ENCODE measurements around the gene TOMT.
"Not testable (repeated sequence)": the region's sequence is repeated elsewhere in the genome, so short reads cannot be mapped to it uniquely, and the experiment has no call there.

TOMT gene

DNA sequence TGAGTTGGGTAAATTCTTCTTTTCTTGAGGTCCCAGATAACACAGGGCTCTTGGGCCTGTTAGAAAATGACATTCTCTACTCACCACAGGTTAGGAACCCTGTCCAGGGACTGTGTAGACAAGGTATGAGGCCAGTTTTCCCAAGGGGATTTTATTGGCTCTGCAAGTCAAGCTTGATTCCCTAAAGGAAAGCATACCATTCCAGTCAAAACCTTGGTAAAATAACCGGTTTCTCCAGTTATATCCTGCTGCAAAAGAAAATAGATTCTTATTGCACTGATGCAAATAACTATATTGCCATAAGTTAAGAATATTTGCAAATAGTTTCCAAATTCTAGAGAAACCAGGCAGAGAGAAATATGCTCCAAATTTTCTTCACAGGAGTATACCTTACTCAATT is 20.2 kb downstream of the TOMT start:
- no peak overlapping the region for H3K27ac ChIP-seq
- no peak for TF ChIP-seq ZFX (IDR thresholded peaks at IDR 0.05)
- TF ChIP-seq, protein P1, sequence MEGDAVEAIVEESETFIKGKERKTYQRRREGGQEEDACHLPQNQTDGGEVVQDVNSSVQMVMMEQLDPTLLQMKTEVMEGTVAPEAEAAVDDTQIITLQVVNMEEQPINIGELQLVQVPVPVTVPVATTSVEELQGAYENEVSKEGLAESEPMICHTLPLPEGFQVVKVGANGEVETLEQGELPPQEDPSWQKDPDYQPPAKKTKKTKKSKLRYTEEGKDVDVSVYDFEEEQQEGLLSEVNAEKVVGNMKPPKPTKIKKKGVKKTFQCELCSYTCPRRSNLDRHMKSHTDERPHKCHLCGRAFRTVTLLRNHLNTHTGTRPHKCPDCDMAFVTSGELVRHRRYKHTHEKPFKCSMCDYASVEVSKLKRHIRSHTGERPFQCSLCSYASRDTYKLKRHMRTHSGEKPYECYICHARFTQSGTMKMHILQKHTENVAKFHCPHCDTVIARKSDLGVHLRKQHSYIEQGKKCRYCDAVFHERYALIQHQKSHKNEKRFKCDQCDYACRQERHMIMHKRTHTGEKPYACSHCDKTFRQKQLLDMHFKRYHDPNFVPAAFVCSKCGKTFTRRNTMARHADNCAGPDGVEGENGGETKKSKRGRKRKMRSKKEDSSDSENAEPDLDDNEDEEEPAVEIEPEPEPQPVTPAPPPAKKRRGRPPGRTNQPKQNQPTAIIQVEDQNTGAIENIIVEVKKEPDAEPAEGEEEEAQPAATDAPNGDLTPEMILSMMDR (conservative IDR thresholded peaks at IDR 0.05), result no peak

DNA sequence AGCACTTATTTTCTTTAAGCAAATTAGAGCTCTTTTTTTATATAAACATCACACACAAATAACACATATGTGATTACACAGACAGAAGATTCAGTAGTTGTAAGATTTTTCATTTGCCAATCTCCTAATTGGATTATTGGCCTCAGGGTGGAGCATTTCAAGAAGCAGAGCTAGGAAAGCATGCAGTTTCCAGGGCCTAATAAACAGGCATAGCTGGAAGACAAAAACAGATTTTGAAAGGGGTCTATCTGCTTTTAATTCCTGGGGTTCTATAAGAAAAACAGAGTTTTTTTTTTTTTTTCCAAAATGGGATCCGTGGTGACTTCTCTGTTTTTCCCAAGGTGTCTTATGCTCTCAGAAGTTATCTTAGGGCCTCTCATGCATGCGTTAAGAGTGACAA is 22.2 kb downstream of the TOMT start:
- H3K27ac ChIP-seq, result no peak overlapping the region
- no peak for TF ChIP-seq ZFX (IDR thresholded peaks at IDR 0.05)
- TF ChIP-seq, protein P1 (conservative IDR thresholded peaks at IDR 0.05), result no peak

DNA sequence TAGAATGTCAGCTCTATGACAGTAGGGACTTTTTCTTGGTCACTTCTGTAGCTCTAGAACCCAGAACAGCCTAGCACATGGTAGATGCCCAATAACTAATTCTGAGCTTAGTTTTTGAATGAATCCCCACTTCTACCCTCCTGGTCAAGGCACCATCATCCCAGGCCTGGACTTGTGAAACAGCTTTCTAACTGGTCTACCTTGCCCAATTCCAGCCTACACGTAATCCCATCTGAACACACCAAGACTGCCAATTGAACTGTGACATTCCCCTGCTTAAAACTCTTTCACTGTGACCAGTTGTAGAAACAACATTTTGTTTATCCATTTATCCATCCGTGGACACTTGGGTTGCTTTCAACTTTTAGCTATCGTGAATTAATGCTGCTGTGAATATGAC is 23.7 kb downstream of the TOMT start:
- no peak for TF ChIP-seq ZFX (IDR thresholded peaks at IDR 0.05)
- TF ChIP-seq, protein P1 (conservative IDR thresholded peaks at IDR 0.05), result no peak
- H3K27ac ChIP-seq, result no peak overlapping the region

DNA sequence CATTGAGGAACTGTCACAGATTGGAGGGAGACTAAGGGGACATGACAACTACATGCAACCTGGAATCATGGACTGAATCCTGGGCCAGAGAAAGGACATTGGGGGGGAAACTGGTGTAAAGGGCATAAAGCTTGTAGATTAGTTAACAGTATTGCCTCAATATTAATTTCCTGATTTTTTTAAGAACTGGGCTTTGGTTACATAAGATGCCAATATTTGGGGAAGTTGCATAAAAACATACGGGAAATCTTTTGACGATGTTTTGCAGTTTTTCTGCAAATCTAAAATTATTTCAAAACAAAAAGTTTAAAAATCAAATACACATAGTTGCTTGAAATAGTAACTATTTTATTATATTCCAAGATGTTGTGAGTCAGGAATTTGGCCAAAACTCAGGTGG is 26.9 kb downstream of the TOMT start:
- no peak for TF ChIP-seq ZFX (IDR thresholded peaks at IDR 0.05)
- TF ChIP-seq, protein P1 (conservative IDR thresholded peaks at IDR 0.05), result no peak
- H3K27ac ChIP-seq, result no peak overlapping the region

DNA sequence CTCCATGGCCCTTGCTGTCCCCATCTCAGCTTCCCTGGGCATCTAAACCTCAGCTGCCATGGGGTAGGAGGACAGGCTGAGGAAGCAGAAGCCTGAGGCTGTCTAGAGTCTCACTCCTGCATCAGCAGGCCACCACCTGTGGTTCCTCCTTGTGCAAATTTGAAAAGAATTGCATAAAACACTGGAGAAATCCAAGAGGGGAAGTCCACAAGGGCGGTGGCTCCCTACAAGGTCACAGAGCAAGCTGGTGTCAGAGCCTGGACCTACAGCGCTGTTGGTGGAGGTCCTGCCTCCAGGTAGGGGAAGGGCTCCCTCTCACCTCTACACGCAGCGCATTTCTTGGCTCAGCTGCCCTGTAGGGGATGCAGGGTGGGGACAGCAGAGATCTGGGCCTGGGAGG is 29.7 kb downstream of the TOMT start, which contains the start of gene FOLR3:
TSS of gene FOLR3 (plus strand) at position 253 of the 400 bp plus-strand sequence. CDS start 228 bp downstream, outside the sequence.
- H3K27ac ChIP-seq, result not testable (repeated sequence)

DNA sequence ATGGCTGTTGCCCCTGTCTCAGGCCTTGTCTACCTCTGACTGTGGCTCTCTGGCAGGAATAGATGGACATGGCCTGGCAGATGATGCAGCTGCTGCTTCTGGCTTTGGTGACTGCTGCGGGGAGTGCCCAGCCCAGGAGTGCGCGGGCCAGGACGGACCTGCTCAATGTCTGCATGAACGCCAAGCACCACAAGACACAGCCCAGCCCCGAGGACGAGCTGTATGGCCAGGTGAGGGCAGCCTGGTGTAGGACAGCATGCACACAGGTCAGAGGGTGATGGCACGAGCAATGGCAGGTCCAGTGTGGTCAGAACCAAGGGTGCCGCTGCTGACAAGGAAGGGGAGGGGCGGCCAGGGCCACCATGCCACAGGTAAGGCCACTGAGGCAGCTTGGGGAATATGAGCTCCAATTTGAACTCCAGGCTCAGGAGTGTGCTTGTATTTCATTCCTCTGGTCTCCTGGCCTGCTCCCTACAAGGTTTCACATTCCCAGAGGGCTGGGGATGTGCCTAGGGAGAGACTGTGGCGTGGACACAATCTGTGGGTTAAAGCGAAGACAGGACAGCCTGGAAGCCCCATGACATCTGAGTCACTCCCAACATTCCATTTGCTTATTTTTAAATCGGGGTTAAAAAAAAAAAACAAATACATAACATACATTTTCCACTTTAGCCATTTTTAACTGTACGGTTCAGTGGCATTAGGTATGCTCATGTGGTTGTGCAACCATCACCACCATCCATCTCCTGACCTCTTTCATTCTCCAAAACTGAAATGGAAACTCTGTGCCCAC is 30.4 kb downstream of the TOMT start:
- no peak overlapping the region for H3K27ac ChIP-seq
- no peak for TF ChIP-seq ZFX (IDR thresholded peaks at IDR 0.05)
- TF ChIP-seq, protein P1 (conservative IDR thresholded peaks at IDR 0.05), result no peak

DNA sequence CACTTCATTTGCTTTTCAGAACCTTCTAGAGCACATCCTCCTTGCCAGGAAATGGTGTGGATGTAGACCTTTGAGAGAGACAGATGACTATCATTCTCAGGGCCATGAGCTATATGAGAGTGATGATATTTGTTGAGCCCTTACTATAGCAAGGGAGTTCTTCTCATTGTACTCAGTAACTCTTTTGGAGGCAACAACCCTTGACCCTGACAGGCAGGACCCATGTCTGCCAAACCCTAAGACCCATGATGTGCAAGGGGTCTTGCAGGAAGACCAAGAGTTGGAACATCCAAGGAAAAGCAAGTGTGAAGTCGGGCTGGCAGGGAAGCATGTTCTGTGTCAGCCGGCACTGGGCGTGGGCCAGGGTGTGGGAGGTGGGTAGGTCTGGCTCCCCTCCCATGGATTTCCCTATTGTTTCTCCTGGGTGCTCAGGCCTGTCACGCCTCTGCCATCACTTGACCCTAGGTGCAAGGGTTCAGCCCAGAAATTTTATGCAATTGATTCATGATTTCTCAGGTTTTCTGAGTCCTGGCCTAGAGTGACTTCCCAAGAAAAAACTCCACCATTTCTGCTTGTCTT is 31.0 kb downstream of the TOMT start:
- H3K27ac ChIP-seq, result no peak overlapping the region

More for the DNA sequence above, 31.0 kb downstream of the TOMT start:
- TF ChIP-seq ZFX (IDR thresholded peaks at IDR 0.05), result no peak
- TF ChIP-seq, protein P1 (conservative IDR thresholded peaks at IDR 0.05), result no peak
